ENCODE results near the gene SLC4A1AP.
"Not testable (repeated sequence)": the region's sequence is repeated elsewhere in the genome, so short reads cannot be mapped to it uniquely, and the experiment has no call there.

Gene SLC4A1AP

GRCh38 chr2:27651056-27651455, 12.6 kb upstream of the SLC4A1AP start:
- no peak for DNase-seq (ENCODE audit: low read depth)

GRCh38 chr2:27652341-27652740, 11.3 kb upstream of the SLC4A1AP start:
- no peak for DNase-seq (ENCODE audit: low read depth)

DNA sequence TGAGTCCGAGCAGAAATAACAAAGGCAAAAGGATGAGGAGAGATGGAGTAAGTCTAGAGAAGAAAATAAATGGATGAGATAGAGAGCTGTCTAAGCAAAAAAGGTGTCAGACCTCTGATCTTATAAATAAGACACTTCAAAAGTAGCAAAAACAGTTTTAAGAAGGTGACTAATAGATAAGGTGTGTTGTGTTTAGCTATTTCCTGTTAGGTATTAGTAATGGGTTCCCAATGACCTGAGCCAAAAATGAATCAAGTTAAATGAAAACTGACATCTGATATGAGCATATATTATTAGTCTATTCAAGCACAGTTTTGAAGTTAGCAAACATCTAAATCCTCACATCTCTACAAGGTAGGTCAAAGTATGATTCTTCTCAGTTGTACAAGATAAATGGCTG, 10.9 kb upstream of the SLC4A1AP start:
- DNase-seq (ENCODE audit: low read depth) = no peak

- DNase-seq (ENCODE audit: low read depth) = no peak
Observed at GRCh38 chr2:27653397-27653796, 10.3 kb upstream of the SLC4A1AP start.

DNA sequence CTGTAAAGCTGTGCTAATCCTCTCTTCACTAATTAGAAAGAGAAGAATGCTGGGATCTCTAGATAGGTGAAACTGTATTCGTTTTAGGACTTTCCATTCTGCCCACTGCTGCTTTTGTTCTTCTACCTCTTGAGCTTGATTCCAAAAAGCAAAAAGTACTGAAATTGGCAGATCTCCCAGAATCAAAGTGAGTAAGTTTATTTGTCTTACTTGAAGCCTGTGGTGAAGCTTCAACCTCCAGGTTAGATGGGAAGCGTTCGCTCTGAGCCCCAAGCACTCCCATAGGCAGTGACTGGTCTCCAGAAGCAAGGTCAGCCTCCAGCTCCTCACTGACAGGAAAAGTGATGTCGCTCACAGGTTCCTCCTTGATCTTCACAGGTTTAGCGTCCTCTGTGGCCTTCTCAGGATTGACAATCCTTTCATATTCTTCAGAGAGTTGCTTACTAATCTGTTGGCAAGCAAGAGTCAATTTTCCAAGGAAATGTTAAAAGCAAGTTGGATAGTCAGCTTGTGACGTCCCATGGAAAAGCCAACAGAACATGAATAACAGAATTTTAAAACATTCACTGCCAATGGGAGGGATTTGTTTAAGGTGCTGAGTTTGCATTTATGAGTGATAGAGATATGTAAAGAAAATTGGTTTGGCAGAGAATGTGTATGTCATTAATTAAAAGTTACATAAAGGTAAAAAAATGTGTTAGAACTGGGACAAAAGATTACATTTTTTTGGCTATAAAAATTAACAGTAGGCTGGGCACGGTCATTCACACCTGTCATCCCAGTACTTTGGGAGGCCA, 8.3 kb upstream of the SLC4A1AP start:
- no peak for DNase-seq (ENCODE audit: low read depth)

GRCh38 chr2:27661371-27661770, 2.3 kb upstream of the SLC4A1AP start:
- no peak for DNase-seq (ENCODE audit: low read depth)

GRCh38 chr2:27664154-27664574, 475 bp downstream of the SLC4A1AP start:
- DNase-seq (ENCODE audit: low read depth) = no peak

DNA sequence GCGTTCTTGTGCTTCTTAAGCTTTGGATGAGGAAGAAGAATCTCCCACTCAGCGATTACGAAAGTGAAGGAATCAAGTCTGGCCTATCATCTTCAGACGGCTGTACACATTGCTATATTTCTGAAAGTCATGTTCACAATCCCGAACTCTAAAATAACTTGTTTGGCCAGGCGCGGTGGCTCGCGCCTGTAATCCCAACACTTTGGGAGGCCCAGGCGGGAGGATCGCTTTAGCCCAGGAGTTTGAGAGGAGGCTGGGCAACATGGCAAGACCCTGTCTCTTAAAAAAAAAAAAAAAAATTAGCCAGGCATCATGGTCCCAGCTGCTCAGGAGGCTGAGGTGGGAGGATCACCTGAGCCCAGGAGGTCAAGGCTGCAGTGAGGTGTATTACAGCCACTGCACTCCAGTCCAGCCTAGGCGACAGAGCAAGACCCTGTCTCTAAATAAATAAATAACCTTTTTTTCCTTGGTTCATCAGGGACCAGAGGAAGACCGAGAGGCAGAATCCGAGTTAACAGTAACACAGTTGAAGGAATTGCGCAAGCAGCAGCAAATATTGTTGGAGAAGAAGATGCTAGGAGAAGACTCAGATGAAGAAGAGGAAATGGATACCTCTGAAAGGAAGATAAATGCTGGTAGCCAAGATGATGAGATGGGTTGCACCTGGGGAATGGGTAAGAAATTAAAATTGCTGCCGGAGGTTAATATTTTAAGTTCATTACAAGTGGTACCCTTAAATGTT, 1.1 kb downstream of the SLC4A1AP start:
- DNase-seq (ENCODE audit: low read depth) = no peak

GRCh38 chr2:27667446-27667845, 3.8 kb downstream of the SLC4A1AP start:
- DNase-seq (ENCODE audit: low read depth) = no peak

GRCh38 chr2:27671235-27671634, 7.5 kb downstream of the SLC4A1AP start:
- DNase-seq (ENCODE audit: low read depth) = no peak

GRCh38 chr2:27672723-27673486, 9.2 kb downstream of the SLC4A1AP start:
- no peak for DNase-seq (ENCODE audit: low read depth)

- no peak for DNase-seq (ENCODE audit: low read depth)
Observed at GRCh38 chr2:27680571-27680970, 16.9 kb downstream of the SLC4A1AP start.

GRCh38 chr2:27681841-27682240, 18.2 kb downstream of the SLC4A1AP start:
- no peak for DNase-seq (ENCODE audit: low read depth)

DNA sequence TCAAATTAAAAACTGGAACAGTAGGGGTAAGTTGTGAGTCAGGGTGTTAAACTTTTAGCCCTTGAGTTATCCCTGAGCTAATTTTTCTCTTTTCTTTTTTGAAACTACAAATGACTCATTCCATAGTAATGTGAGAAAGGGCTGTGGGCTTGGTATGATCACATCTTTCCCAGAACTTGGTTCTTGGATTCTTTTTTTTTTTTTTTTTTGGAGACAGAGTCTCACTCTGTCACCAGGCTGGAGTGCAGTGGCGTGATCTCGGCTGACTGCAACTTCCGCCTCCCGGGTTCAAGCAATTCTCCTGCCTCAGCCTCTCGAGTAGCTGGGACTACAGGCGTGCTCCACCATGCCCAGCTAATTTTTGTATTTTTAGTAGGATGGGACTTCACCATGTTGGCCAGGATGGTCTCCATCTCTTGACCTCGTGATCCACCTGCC, 18.7 kb downstream of the SLC4A1AP start:
- not testable (repeated sequence) for DNase-seq (ENCODE audit: low read depth)

DNA sequence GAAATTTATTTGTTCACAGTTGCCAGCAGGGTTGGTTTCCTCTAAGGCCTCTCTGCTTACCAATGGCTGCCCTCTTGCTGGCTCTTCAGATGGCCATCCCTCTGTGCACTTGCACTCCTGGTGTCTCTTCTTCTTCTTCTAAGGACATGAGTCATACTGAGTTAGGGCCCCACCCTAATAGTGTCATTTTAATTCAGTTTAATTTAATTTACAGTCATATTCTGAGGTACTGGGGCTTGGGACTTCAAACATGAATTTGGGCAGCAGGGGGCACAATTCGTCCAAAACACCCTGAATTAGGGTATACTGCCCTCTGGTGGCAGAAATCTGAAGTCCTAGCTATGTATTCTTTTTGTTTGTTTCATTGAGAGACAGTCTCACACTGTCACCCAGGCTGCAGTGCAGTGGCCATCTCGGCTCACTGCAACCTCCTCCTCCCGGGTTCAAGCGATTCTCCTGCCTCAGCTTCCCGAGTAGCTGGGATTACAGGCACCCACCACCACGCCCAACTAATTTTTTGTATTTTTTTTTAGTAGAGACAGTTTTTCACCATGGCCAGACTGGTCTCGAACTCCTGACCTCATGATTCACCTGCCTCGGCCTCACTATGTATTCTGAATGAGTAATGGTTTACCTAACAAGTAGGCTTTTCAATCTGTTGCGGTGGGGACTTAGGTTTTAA, 19.8 kb downstream of the SLC4A1AP start:
- DNase-seq (ENCODE audit: low read depth) = peak; percentile 48

GRCh38 chr2:27685006-27685405, 21.3 kb downstream of the SLC4A1AP start:
- not testable (repeated sequence) for DNase-seq (ENCODE audit: low read depth)

DNA sequence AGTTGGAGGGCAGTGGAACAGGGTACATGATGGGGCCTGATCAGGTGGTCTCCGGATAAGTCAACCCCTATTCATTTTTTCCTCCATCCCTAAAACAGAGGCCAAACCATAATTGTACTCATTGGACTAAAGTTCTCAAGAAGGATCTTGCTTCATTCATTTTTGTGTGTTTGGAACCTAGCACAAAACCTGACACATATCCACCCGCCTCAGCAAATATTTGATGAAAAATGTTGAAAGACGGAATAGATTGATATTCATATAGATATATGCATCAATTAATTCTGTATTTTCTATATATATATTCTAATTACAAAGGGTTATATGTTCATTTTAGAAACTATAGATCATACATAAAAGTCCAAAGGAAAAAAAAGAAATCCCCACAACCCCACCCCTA, 21.9 kb downstream of the SLC4A1AP start:
- DNase-seq (ENCODE audit: low read depth) = no peak

GRCh38 chr2:27687232-27687631, 23.5 kb downstream of the SLC4A1AP start:
- DNase-seq (ENCODE audit: low read depth) = no peak

GRCh38 chr2:27689424-27689823, 25.7 kb downstream of the SLC4A1AP start:
- no peak for DNase-seq (ENCODE audit: low read depth)

- DNase-seq (ENCODE audit: low read depth) = no peak
Observed at GRCh38 chr2:27690052-27690451, 26.4 kb downstream of the SLC4A1AP start.

DNA sequence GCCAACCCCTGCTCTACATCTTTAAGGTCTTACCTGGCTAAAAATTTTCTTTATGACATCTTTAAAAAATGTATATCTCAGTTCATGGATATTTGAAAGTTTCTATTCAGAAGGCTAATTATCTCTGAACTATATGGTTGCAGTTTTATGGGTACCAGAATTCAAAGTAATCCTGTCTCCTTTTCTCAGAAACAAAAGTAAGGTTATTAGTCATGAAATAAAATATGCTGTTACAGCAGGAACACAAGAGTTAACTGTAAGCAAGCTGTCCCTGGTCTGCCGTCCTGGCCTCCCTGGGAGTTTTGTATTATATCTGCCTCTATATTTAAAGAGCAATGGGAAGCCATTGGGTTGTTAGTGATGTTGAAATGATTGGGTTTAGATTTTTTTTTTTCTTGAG, 34.0 kb downstream of the SLC4A1AP start:
- no peak for DNase-seq (ENCODE audit: low read depth)

DNA sequence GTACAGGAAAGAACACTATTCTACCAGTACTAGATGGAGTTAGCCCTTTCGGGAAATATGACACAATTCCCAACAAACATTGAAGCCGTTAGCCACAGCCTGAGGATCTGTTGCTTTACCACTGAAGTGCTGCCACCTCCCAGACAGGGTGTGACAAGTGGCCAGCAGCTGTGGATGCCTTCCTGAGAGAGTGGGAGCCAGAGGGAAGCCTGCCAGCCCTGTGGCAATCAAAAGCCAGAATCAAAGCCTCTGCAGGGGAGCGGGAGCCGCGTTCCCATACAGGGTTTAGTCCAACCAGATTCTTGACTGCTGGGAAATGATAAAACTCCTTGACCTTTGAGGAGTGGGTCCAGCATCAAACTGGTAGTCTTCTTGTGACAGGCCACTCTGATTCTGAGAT, 38.0 kb downstream of the SLC4A1AP start:
- DNase-seq (ENCODE audit: low read depth) = no peak

Measured in stimulated activated CD8-positive, alpha-beta memory T cell treated with anti-CD3 and anti-CD28 coated beads, Interleukin-12 subunit alpha, Interleukin-12 subunit beta, amount 100 ng/mL, for 4 hours (primary cell).